Measurements from ENCODE around the gene KANK2. TPM values are rescaled to one million over a fixed set of nuclear protein-coding genes. Genes with fewer than 3 reads are reported as not detected.
A peak's percentile ranks its signal among the peaks of the same experiment; 100 is the strongest.

KANK2 gene
- total and polyA plus RNA-seq, 2 experiments from 2014 or later = 15.9 to 65.4 TPM

DNA sequence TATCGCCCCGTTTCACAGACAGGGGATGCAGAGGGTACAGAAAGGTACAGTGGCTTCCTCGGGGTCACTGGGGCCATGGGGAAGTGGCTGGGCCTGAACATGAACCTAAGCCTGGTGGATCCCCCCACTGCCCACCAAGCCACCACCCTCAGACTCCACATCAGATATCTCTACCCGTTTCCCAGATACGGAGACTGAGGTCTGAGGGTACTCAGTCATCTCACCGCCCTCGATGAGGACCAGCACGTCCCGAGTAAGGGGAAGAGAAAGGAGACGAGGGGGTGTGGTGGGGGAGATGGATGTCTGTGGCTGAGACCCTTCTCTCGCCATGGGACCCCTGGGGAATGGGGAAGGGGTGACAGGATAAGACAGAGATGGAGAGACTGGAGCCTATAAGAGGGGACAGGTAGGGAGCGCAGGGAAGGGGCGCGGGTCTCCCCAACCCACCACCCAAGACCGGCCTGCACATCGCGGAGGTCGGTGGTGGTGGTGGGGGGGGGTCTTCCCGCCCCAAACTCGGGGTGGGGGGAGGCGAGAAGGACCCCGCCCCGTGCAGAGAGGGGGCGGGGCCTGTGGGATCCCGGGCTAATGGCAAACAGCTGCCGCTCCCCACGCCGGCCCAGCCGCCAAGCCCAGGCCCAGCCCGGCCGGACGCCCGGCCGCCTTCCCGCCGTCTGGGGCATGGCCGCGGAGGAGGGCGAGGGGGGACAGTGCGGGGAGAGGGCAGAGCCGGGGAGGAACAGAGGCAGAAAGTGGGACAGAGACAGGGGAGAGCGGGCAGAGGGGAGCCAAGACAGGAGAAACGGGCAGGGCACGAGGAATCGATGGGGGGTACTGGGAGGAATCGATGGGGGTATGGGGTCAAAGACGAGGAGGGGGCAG is 698 bp downstream of the KANK2 start:
- no peaks in the 10 kb centered on the region; the same call in 1 of the 2 replicates for H3K36me3 ChIP-seq (ENCODE audit: insufficient read depth)
- Mint-ChIP-seq H3K36me3 (ENCODE audit: low read depth) (peaks cover 22% of the 10 kb centered on the region), H3K4me1 (peaks cover 4% of the 10 kb centered on the region), H3K27me3 (ENCODE audit: insufficient read depth, low read depth, poor library complexity) (peaks cover 9% of the 10 kb centered on the region), H3K27ac (no peak overlapping the region), H3K4me3 (peak overlapping the region; percentile 92), H3K9me3 (no peaks in the 10 kb centered on the region)
- H3K4me2 ChIP-seq = peak overlapping the region; percentile 86
- no peaks in the 10 kb centered on the region for H4K20me1 ChIP-seq (replicated peaks; ENCODE audit: insufficient read depth)
- peak; percentile 60 for ATAC-seq
- peak overlapping the region; percentile 76; the same call in 1 of the 2 replicates for H2AFZ ChIP-seq
- no peaks in the 10 kb centered on the region for H3K9me2 ChIP-seq (ENCODE audit: insufficient read depth)
- H3F3A ChIP-seq (replicated peaks; ENCODE audit: low read depth) = peaks cover 34% of the 10 kb centered on the region
- peaks cover 8% of the 10 kb centered on the region; the same call in 1 of the 2 replicates for H3K4me1 ChIP-seq (ENCODE audit: insufficient read depth)
- no peaks in the 10 kb centered on the region for H3K79me2 ChIP-seq (replicated peaks; ENCODE audit: insufficient read depth)
- peak overlapping the region; percentile 83 for H3K4me3 ChIP-seq
- H3K27me3 ChIP-seq (ENCODE audit: insufficient read depth) = no peaks in the 10 kb centered on the region
- no peak for TF ChIP-seq ZNF114 (CRISPR knock-in tag; IDR thresholded peaks at IDR 0.05)
- no peak for TF ChIP-seq CREB1 (CRISPR knock-in tag; IDR thresholded peaks at IDR 0.05; ENCODE audit: low read depth)
- TF ChIP-seq POLR2AphosphoS5 (IDR thresholded peaks at IDR 0.05; ENCODE audit: low read depth) = no peak
- no peak for TF ChIP-seq STAT1 (IDR thresholded peaks at IDR 0.05; ENCODE audit: unreplicated experiment)
- TF ChIP-seq, protein P1, sequence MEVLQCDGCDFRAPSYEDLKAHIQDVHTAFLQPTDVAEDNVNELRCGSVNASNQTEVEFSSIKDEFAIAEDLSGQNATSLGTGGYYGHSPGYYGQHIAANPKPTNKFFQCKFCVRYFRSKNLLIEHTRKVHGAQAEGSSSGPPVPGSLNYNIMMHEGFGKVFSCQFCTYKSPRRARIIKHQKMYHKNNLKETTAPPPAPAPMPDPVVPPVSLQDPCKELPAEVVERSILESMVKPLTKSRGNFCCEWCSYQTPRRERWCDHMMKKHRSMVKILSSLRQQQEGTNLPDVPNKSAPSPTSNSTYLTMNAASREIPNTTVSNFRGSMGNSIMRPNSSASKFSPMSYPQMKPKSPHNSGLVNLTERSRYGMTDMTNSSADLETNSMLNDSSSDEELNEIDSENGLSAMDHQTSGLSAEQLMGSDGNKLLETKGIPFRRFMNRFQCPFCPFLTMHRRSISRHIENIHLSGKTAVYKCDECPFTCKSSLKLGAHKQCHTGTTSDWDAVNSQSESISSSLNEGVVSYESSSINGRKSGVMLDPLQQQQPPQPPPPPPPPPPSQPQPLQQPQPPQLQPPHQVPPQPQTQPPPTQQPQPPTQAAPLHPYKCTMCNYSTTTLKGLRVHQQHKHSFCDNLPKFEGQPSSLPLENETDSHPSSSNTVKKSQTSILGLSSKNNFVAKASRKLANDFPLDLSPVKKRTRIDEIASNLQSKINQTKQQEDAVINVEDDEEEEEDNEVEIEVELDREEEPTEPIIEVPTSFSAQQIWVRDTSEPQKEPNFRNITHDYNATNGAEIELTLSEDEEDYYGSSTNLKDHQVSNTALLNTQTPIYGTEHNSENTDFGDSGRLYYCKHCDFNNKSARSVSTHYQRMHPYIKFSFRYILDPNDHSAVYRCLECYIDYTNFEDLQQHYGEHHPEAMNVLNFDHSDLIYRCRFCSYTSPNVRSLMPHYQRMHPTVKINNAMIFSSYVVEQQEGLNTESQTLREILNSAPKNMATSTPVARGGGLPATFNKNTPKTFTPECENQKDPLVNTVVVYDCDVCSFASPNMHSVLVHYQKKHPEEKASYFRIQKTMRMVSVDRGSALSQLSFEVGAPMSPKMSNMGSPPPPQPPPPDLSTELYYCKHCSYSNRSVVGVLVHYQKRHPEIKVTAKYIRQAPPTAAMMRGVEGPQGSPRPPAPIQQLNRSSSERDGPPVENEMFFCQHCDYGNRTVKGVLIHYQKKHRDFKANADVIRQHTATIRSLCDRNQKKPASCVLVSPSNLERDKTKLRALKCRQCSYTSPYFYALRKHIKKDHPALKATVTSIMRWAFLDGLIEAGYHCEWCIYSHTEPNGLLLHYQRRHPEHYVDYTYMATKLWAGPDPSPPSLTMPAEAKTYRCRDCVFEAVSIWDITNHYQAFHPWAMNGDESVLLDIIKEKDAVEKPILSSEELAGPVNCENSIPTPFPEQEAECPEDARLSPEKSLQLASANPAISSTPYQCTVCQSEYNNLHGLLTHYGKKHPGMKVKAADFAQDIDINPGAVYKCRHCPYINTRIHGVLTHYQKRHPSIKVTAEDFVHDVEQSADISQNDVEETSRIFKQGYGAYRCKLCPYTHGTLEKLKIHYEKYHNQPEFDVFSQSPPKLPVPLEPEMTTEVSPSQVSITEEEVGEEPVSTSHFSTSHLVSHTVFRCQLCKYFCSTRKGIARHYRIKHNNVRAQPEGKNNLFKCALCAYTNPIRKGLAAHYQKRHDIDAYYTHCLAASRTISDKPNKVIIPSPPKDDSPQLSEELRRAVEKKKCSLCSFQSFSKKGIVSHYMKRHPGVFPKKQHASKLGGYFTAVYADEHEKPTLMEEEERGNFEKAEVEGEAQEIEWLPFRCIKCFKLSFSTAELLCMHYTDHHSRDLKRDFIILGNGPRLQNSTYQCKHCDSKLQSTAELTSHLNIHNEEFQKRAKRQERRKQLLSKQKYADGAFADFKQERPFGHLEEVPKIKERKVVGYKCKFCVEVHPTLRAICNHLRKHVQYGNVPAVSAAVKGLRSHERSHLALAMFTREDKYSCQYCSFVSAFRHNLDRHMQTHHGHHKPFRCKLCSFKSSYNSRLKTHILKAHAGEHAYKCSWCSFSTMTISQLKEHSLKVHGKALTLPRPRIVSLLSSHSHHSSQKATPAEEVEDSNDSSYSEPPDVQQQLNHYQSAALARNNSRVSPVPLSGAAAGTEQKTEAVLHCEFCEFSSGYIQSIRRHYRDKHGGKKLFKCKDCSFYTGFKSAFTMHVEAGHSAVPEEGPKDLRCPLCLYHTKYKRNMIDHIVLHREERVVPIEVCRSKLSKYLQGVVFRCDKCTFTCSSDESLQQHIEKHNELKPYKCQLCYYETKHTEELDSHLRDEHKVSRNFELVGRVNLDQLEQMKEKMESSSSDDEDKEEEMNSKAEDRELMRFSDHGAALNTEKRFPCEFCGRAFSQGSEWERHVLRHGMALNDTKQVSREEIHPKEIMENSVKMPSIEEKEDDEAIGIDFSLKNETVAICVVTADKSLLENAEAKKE (CRISPR knock-in tag; IDR thresholded peaks at IDR 0.05) = no peak
- TF ChIP-seq NANOG (IDR thresholded peaks at IDR 0.05; ENCODE audit: borderline replicate concordance) = no peak
- TF ChIP-seq, protein P2, sequence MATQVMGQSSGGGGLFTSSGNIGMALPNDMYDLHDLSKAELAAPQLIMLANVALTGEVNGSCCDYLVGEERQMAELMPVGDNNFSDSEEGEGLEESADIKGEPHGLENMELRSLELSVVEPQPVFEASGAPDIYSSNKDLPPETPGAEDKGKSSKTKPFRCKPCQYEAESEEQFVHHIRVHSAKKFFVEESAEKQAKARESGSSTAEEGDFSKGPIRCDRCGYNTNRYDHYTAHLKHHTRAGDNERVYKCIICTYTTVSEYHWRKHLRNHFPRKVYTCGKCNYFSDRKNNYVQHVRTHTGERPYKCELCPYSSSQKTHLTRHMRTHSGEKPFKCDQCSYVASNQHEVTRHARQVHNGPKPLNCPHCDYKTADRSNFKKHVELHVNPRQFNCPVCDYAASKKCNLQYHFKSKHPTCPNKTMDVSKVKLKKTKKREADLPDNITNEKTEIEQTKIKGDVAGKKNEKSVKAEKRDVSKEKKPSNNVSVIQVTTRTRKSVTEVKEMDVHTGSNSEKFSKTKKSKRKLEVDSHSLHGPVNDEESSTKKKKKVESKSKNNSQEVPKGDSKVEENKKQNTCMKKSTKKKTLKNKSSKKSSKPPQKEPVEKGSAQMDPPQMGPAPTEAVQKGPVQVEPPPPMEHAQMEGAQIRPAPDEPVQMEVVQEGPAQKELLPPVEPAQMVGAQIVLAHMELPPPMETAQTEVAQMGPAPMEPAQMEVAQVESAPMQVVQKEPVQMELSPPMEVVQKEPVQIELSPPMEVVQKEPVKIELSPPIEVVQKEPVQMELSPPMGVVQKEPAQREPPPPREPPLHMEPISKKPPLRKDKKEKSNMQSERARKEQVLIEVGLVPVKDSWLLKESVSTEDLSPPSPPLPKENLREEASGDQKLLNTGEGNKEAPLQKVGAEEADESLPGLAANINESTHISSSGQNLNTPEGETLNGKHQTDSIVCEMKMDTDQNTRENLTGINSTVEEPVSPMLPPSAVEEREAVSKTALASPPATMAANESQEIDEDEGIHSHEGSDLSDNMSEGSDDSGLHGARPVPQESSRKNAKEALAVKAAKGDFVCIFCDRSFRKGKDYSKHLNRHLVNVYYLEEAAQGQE (IDR thresholded peaks at IDR 0.05; ENCODE audit: unreplicated experiment) = no peak
- no peak for TF ChIP-seq EZH2 (IDR thresholded peaks at IDR 0.05; ENCODE audit: low read depth, unreplicated experiment)
- TF ChIP-seq, protein P3, sequence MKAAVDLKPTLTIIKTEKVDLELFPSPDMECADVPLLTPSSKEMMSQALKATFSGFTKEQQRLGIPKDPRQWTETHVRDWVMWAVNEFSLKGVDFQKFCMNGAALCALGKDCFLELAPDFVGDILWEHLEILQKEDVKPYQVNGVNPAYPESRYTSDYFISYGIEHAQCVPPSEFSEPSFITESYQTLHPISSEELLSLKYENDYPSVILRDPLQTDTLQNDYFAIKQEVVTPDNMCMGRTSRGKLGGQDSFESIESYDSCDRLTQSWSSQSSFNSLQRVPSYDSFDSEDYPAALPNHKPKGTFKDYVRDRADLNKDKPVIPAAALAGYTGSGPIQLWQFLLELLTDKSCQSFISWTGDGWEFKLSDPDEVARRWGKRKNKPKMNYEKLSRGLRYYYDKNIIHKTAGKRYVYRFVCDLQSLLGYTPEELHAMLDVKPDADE (IDR thresholded peaks at IDR 0.05) = no peak
- TF ChIP-seq ZNF331 (CRISPR knock-in tag; IDR thresholded peaks at IDR 0.05; ENCODE audit: low read depth) = no peak
- TF ChIP-seq JUNB (IDR thresholded peaks at IDR 0.05; ENCODE audit: unreplicated experiment) = no peak
- TF ChIP-seq EZH2phosphoT487 (IDR thresholded peaks at IDR 0.05; ENCODE audit: unreplicated experiment) = no peak
- TF ChIP-seq, protein P4, sequence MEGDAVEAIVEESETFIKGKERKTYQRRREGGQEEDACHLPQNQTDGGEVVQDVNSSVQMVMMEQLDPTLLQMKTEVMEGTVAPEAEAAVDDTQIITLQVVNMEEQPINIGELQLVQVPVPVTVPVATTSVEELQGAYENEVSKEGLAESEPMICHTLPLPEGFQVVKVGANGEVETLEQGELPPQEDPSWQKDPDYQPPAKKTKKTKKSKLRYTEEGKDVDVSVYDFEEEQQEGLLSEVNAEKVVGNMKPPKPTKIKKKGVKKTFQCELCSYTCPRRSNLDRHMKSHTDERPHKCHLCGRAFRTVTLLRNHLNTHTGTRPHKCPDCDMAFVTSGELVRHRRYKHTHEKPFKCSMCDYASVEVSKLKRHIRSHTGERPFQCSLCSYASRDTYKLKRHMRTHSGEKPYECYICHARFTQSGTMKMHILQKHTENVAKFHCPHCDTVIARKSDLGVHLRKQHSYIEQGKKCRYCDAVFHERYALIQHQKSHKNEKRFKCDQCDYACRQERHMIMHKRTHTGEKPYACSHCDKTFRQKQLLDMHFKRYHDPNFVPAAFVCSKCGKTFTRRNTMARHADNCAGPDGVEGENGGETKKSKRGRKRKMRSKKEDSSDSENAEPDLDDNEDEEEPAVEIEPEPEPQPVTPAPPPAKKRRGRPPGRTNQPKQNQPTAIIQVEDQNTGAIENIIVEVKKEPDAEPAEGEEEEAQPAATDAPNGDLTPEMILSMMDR (conservative IDR thresholded peaks at IDR 0.05; ENCODE audit: low read depth in 2 of 2) = no peak
- peak; percentile 61 for DNase-seq (ENCODE audit: low spot score)
- no peak overlapping the region for H3K27ac ChIP-seq (ENCODE audit: low read depth)

Data from GM23338 (cell line).